Tibial artery (tissue), 4 donors: Measurements from ENCODE around the gene GALNT13.

ENCODE experiments used
- DNase-seq, 2 donors: peaks; one replicate each; pipeline ENCODE4 v3.0.0-alpha.2; 2019
- H3K27ac ChIP-seq, 2 donors: fragments of 200-600 bp; sonication (generic) in 1 of 2; 1 replicate in 1 of 2; 2 replicates in 1 of 2; pipeline ENCODE4 v1.5.1; 2018 to 2019; ENCODE audit warnings: mild to moderate bottlenecking in 1 of 2
- H3K27me3 ChIP-seq, 2 donors: fragments of 200-600 bp; sonication (generic) in 1 of 2; one replicate each; pipeline versions ENCODE4 v1.5.1 to v1.6.0; 2016 to 2019
- H3K36me3 ChIP-seq, 3 donors: fragments of 200-600 bp; sonication (generic) in 2 of 3; one replicate each; pipeline ENCODE4 v1.5.1; 2016 to 2019; ENCODE audit warnings: mild to moderate bottlenecking in 2 of 3
- H3K4me1 ChIP-seq, 4 donors: fragments of 200-600 bp; sonication (generic) in 2 of 4; 1 replicate in 3 of 4; 2 replicates in 1 of 4; pipeline ENCODE4 v1.5.1; 2016 to 2019
- H3K4me3 ChIP-seq, 2 donors: fragments of 200-600 bp; sonication (generic) in 1 of 2; 1 replicate in 1 of 2; 2 replicates in 1 of 2; pipeline ENCODE4 v1.5.1; 2018 to 2019; ENCODE audit warnings: mild to moderate bottlenecking in 2 of 2
- H3K9me3 ChIP-seq, 3 donors: fragments of 200-600 bp; sonication (generic) in 1 of 3; one replicate each; pipeline ENCODE4 v1.5.1; 2016 to 2019
- intact Hi-C: fragments of 100-400 bp; cut with DNase I; formaldehyde crosslinking; loops from one replicate; pipeline ENCODE4 v1.15.0; 2023; ENCODE audit warnings: low total_unique reads
- TF ChIP-seq, protein P1 (sequence below), 2 experiments: fragments of 200-600 bp in 1 of 2; fragments of 450-650 bp in 1 of 2; IDR thresholded peaks; one replicate each; pipeline ENCODE4 v1.5.1; 2017 to 2019; ENCODE audit warnings: antibody characterized with exemption in 2 of 2, mild to moderate bottlenecking in 1 of 2, moderate library complexity in 1 of 2

The GALNT13 gene

GRCh38 chr2:154203902-154204301 is 332.2 kb downstream of the GALNT13 start:
- Histone ChIP-seq H3K27ac (no peak overlapping the region), H3K9me3 (no peaks in the 10 kb centered on the region), H3K36me3 (no peaks in the 10 kb centered on the region), H3K4me1 (no peaks in the 10 kb centered on the region), H3K4me3 (no peak overlapping the region), H3K27me3 (no peaks in the 10 kb centered on the region)
- TF ChIP-seq, protein P1, sequence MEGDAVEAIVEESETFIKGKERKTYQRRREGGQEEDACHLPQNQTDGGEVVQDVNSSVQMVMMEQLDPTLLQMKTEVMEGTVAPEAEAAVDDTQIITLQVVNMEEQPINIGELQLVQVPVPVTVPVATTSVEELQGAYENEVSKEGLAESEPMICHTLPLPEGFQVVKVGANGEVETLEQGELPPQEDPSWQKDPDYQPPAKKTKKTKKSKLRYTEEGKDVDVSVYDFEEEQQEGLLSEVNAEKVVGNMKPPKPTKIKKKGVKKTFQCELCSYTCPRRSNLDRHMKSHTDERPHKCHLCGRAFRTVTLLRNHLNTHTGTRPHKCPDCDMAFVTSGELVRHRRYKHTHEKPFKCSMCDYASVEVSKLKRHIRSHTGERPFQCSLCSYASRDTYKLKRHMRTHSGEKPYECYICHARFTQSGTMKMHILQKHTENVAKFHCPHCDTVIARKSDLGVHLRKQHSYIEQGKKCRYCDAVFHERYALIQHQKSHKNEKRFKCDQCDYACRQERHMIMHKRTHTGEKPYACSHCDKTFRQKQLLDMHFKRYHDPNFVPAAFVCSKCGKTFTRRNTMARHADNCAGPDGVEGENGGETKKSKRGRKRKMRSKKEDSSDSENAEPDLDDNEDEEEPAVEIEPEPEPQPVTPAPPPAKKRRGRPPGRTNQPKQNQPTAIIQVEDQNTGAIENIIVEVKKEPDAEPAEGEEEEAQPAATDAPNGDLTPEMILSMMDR (IDR thresholded peaks at IDR 0.05): no peak
- intact Hi-C loops: no loop called here
- no peak for DNase-seq

GRCh38 chr2:154207288-154208047 is 335.7 kb downstream of the GALNT13 start:
- intact Hi-C loops: no loop called here
- H3K4me1 ChIP-seq: no peaks in the 10 kb centered on the region
- TF ChIP-seq, protein P1 (IDR thresholded peaks at IDR 0.05): no peak
- H3K9me3 ChIP-seq: no peaks in the 10 kb centered on the region
- no peak for DNase-seq
- no peaks in the 10 kb centered on the region for H3K36me3 ChIP-seq
- no peak overlapping the region for H3K27ac ChIP-seq
- H3K4me3 ChIP-seq: no peak overlapping the region
- H3K27me3 ChIP-seq: no peaks in the 10 kb centered on the region

DNA sequence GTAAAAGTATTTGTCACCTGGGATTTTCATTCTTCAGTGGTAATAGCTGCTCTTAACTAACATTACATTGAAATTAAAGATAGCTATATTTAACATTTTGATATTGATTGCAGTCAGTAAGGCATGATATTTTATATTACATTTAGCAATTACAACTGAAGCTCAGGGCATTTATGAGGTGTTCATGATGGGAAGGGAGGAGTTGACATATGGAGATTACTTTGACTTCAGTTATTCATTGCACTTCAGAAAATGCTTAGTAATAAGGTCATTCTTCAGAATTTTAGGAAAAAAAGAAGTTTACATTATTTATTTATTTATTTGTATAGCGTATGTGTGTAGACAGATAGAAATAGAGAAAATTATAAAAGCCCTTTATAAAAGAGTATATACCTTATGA is 352.0 kb downstream of the GALNT13 start:
- no peaks in the 10 kb centered on the region for H3K36me3 ChIP-seq
- no peaks in the 10 kb centered on the region for H3K4me1 ChIP-seq
- H3K4me3 ChIP-seq: no peak overlapping the region
- TF ChIP-seq, protein P1 (IDR thresholded peaks at IDR 0.05): no peak
- intact Hi-C loops: no loop called here
- no peaks in the 10 kb centered on the region for H3K9me3 ChIP-seq
- H3K27me3 ChIP-seq: no peaks in the 10 kb centered on the region
- H3K27ac ChIP-seq: no peak overlapping the region
- no peak for DNase-seq

DNA sequence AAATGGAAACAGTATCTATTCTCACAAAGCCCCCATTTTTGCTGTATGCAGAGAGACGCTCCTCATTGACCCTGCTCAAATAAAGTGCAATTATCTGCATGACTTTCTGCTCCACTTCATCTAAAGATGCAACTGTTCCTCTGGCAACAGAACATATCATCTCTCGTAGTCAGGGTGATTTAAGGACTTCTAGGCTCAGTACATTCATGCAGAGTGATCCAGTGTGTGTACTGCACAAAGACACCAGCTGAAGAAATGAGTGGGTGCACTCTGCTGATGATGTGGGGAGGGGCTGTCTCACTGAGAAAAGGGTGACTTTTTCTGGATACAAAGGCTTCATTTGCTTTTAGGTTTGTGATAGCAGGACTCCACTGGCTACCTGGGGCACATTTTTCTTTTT is 355.2 kb downstream of the GALNT13 start:
- intact Hi-C loops: no loop called here

DNA sequence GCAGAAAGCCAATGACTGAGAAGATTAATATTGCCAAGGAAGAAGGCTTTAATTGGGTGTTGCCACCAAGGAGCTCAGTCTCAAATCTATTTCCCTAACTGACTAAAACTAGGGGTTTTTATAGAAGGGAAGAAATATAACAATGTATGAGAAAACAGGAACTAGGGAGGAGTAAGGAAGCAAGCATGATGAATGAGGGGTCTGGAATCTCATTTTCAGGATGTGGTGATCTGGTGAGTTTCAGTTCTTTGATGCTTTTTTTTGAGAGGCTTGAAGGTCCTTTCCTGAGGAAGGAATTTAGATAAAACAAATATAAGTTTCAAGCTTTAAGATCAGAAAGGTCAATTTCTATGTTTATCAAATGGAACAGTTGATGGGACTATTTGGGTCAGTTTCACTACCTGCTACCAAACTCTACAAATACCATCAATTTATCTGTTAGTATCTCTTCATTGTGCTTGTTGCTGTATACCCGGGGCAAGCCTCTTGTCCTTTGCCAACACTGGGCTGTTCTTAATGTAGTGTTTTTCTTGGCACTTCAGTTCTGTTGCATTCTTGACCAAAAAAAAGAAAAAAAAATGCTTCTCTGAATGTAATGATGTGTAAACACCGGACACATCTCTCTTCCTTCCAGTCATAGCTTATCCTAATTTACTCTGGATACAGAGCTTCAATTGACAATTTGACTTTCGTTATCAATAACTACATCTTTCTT is 357.0 kb downstream of the GALNT13 start:
- Histone ChIP-seq H3K36me3 (no peaks in the 10 kb centered on the region), H3K27me3 (no peaks in the 10 kb centered on the region), H3K27ac (no peak overlapping the region), H3K9me3 (no peaks in the 10 kb centered on the region), H3K4me1 (no peaks in the 10 kb centered on the region), H3K4me3 (no peak overlapping the region)
- no peak for DNase-seq
- TF ChIP-seq, protein P1 (IDR thresholded peaks at IDR 0.05): no peak
- intact Hi-C loops: no loop called here

More for the DNA sequence above, 355.2 kb downstream of the GALNT13 start:
- TF ChIP-seq, protein P1 (IDR thresholded peaks at IDR 0.05): no peak
- Histone ChIP-seq H3K4me3 (no peak overlapping the region), H3K9me3 (no peaks in the 10 kb centered on the region), H3K36me3 (no peaks in the 10 kb centered on the region), H3K27me3 (no peaks in the 10 kb centered on the region), H3K4me1 (no peaks in the 10 kb centered on the region), H3K27ac (no peak overlapping the region)
- no peak for DNase-seq
